Measurements from ENCODE around the gene HNF1A.

- TF ChIP-seq, protein P1, sequence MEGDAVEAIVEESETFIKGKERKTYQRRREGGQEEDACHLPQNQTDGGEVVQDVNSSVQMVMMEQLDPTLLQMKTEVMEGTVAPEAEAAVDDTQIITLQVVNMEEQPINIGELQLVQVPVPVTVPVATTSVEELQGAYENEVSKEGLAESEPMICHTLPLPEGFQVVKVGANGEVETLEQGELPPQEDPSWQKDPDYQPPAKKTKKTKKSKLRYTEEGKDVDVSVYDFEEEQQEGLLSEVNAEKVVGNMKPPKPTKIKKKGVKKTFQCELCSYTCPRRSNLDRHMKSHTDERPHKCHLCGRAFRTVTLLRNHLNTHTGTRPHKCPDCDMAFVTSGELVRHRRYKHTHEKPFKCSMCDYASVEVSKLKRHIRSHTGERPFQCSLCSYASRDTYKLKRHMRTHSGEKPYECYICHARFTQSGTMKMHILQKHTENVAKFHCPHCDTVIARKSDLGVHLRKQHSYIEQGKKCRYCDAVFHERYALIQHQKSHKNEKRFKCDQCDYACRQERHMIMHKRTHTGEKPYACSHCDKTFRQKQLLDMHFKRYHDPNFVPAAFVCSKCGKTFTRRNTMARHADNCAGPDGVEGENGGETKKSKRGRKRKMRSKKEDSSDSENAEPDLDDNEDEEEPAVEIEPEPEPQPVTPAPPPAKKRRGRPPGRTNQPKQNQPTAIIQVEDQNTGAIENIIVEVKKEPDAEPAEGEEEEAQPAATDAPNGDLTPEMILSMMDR (conservative IDR thresholded peaks at IDR 0.05; ENCODE audit: low read depth, low read length): no peak
- no peak for TF ChIP-seq FOS (IDR thresholded peaks at IDR 0.05; ENCODE audit: low read depth, low read length)
- no peak for TF ChIP-seq RAD21 (IDR thresholded peaks at IDR 0.05; ENCODE audit: low read length)
- TF ChIP-seq POLR2A (IDR thresholded peaks at IDR 0.05; ENCODE audit: low read depth, low read length): no peak
- no peak for TF ChIP-seq MXI1 (IDR thresholded peaks at IDR 0.05; ENCODE audit: borderline replicate concordance, low read depth, low read length)
- no peak for TF ChIP-seq ELK1 (IDR thresholded peaks at IDR 0.05; ENCODE audit: borderline replicate concordance, low read depth, low read length)
- TF ChIP-seq MAFK (IDR thresholded peaks at IDR 0.05; ENCODE audit: low read depth, low read length): no peak
- TF ChIP-seq CEBPB (IDR thresholded peaks at IDR 0.05; ENCODE audit: low read depth, low read length): no peak
- TF ChIP-seq BHLHE40 (IDR thresholded peaks at IDR 0.05; ENCODE audit: low read depth, low read length): no peak
- TF ChIP-seq RCOR1 (IDR thresholded peaks at IDR 0.05; ENCODE audit: insufficient replicate concordance, low read length): no peak
- no peak for TF ChIP-seq MAZ (IDR thresholded peaks at IDR 0.05; ENCODE audit: borderline replicate concordance, low read depth, low read length)
- no peak for TF ChIP-seq SMC3 (IDR thresholded peaks at IDR 0.05; ENCODE audit: low read depth, low read length)
- no peak for TF ChIP-seq USF2 (IDR thresholded peaks at IDR 0.05; ENCODE audit: low read depth, low read length)
- no peak for TF ChIP-seq RFX5 (IDR thresholded peaks at IDR 0.05; ENCODE audit: low read depth, low read length)
Measured at GRCh38 chr12:120992989-120993388, 14.6 kb downstream of the HNF1A start.

All from IMR-90 (cell line).